Measurements from ENCODE around the gene XDH.

DNA sequence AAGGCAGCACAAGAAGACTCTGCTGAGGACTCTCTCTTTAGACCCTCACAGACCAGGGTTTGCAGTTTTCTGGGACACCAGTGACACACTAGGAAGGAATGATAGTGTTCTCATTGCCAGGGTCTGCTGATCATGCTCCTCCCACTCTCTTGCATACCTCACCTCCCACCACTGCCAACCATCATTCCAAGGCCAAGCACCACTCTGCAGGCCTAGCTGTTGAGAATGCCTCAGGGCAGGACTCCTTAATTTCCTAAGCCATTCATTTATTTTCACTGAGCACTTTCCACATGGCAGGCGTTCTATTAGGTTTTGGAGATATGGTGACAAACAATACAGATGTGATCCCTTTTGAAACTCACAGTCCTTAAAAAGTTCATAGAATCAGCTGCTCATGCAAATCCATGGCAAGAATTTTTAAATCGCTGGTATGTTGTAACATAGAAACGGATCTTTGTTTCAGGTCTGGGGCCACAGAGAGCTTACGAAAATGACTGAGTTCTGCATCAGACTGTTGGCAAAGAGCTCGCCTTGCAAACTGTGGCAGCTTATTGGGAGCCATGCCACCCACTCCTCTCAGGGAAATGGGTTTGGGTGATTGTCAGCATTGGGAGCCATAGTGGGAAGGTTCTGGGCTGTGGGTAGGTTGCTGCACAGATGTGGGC lies 78.5 kb downstream of the XDH start:
- no peak for TF ChIP-seq CTCF (IDR thresholded peaks at IDR 0.05)
- TF ChIP-seq POLR2A (IDR thresholded peaks at IDR 0.05): no peak
- no peak for TF ChIP-seq EP300 (IDR thresholded peaks at IDR 0.05)

All from ovary (tissue), 3 donors.